GM19025 (cell line): ENCODE measurements around the gene ADAMTS9.

Source experiments
- ATAC-seq: cut with Tn5 transposase; IDR thresholded peaks from one replicate; pipeline ENCODE4 v1.9.1; 2021; ENCODE audit warnings: mild to moderate bottlenecking, low read depth, moderate library complexity; ENCODE audit not compliant: unreplicated experiment

ADAMTS9 gene

GRCh38 chr3:64687781-64688604 is at the start of gene ADAMTS9:
Gene ADAMTS9, minus strand, starts transcription at chr3:64688000. Its CDS starts 343 bp downstream, at chr3:64687657.
- no peak for ATAC-seq

GRCh38 chr3:64732576-64732975 is 44.8 kb upstream of the ADAMTS9 start:
- ATAC-seq: no peak

GRCh38 chr3:64730681-64731080 is 42.9 kb upstream of the ADAMTS9 start:
- ATAC-seq: no peak

- no peak for ATAC-seq
These were observed 41.2 kb upstream of the ADAMTS9 start for GRCh38 chr3:64728994-64729393.

GRCh38 chr3:64728428-64728827 is 40.6 kb upstream of the ADAMTS9 start:
- ATAC-seq: no peak

GRCh38 chr3:64726414-64727090 is 38.8 kb upstream of the ADAMTS9 start:
- ATAC-seq: no peak

GRCh38 chr3:64718976-64719375 is 31.2 kb upstream of the ADAMTS9 start:
- no peak for ATAC-seq

- ATAC-seq: no peak
These were observed 30.2 kb upstream of the ADAMTS9 start for GRCh38 chr3:64717872-64718613.

- no peak for ATAC-seq
These were observed 29.6 kb upstream of the ADAMTS9 start for GRCh38 chr3:64717411-64717810.

- ATAC-seq: no peak
These were observed 28.4 kb upstream of the ADAMTS9 start for GRCh38 chr3:64716110-64716710.

- ATAC-seq: no peak
These were observed 27.6 kb upstream of the ADAMTS9 start for GRCh38 chr3:64715211-64715982.

GRCh38 chr3:64708456-64708855 is 20.7 kb upstream of the ADAMTS9 start:
- no peak for ATAC-seq

GRCh38 chr3:64705946-64706345 is 18.1 kb upstream of the ADAMTS9 start:
- no peak for ATAC-seq

- no peak for ATAC-seq
These were observed 9.1 kb upstream of the ADAMTS9 start for GRCh38 chr3:64696896-64697295.

- ATAC-seq: no peak
These were observed 6.3 kb upstream of the ADAMTS9 start for GRCh38 chr3:64694114-64694513.

GRCh38 chr3:64693031-64693430 is 5.2 kb upstream of the ADAMTS9 start:
- no peak for ATAC-seq

GRCh38 chr3:64691051-64691450 is 3.3 kb upstream of the ADAMTS9 start:
- no peak for ATAC-seq

- ATAC-seq: no peak
These were observed 567 bp downstream of the ADAMTS9 start for GRCh38 chr3:64687086-64687780.

- no peak for ATAC-seq
These were observed 1.3 kb downstream of the ADAMTS9 start for GRCh38 chr3:64686446-64686908.
